ENCODE data around the gene LYRM2.

DNA sequence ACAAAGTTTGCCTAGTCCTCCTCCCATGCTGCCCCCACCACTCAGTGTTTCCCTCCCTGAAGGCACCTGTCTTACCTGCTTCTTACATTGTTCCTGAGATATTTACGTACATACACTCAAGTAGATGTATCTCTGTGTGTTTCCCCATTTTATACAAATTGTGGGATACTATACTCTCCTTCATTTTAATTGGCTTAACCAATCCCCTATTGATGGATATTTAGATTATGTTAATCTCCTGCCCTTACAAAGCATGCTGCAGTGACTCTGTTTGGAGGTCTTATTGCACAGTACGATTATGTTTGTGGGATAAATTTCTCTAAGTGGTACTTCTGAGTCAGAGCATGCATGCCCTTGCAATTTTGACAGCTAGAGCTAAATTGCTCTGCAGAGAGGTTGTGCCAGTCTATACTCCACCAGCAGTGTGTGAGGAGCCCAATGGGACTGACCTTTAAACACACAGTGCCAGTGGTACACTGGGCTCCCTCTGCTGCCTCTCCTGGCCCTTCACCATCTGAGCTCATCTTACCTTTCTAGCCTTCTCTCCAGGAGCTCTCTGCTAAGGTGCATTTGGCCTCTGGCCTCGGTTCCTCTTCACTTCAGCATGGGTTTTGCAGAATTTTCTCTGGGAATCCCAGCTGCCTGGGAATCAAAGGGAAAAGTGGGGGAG lies 57.4 kb downstream of the LYRM2 start:
- TF ChIP-seq, protein P1, sequence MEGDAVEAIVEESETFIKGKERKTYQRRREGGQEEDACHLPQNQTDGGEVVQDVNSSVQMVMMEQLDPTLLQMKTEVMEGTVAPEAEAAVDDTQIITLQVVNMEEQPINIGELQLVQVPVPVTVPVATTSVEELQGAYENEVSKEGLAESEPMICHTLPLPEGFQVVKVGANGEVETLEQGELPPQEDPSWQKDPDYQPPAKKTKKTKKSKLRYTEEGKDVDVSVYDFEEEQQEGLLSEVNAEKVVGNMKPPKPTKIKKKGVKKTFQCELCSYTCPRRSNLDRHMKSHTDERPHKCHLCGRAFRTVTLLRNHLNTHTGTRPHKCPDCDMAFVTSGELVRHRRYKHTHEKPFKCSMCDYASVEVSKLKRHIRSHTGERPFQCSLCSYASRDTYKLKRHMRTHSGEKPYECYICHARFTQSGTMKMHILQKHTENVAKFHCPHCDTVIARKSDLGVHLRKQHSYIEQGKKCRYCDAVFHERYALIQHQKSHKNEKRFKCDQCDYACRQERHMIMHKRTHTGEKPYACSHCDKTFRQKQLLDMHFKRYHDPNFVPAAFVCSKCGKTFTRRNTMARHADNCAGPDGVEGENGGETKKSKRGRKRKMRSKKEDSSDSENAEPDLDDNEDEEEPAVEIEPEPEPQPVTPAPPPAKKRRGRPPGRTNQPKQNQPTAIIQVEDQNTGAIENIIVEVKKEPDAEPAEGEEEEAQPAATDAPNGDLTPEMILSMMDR (IDR thresholded peaks at IDR 0.05; ENCODE audit: poor library complexity), result no peak
- no peak for TF ChIP-seq EZH2phosphoT487 (IDR thresholded peaks at IDR 0.05; ENCODE audit: low read depth, severe bottlenecking, unreplicated experiment)
- TF ChIP-seq EZH2 (IDR thresholded peaks at IDR 0.05; ENCODE audit: borderline replicate concordance), result no peak

Data from hepatocyte (in vitro differentiated cells).